Renal cortical epithelial cell (primary cell): Measurements from ENCODE around the gene A2M. TPM values are rescaled to one million over a fixed set of nuclear protein-coding genes. Genes with fewer than 3 reads are reported as not detected.

Source experiments
- DNase-seq: peaks from one replicate; pipeline ENCODE4 v3.0.0-alpha.2; 2011; ENCODE audit warnings: low read depth
- total RNA-seq: library from RNA; depleted of rRNA; stranded (reverse); fragments of >200 nt; gene quantifications from 2 replicates; pipeline ENCODE4 v1.2.3, GENCODE V29; 2014

The A2M gene
- total RNA-seq, 1 donor from 2014 or later: 0.35 TPM

DNA sequence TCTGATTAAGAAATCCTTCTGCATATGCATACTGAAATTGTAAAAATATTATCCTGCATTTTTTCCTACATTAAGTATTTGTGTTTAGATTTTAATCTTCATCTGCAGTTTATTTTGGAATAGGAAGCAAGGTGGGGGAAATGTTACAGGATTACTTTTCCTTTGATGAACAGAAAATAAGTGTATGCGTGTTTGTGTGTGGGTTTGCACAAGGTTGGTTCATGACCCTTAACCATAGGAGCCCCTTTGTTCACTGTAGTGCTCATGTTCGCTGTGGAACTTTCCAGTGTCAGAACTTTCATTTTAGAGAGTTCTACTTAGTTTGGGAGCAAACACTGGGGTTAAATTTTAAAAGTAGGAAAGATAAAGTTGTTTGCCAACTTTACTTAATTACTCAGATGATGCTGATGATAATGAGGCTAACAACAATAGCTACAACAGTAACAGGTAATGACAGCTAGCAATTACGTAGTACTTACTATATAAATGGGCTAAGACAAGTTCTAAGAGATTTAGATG is 6.4 kb upstream of the A2M start:
- no peak for DNase-seq

- no peak for DNase-seq
Observed at GRCh38 chr12:9120487-9121184, 4.9 kb upstream of the A2M start.

GRCh38 chr12:9118158-9118557 is 2.4 kb upstream of the A2M start:
- no peak for DNase-seq

- no peak for DNase-seq
Observed at GRCh38 chr12:9114946-9115345, 773 bp downstream of the A2M start.

DNA sequence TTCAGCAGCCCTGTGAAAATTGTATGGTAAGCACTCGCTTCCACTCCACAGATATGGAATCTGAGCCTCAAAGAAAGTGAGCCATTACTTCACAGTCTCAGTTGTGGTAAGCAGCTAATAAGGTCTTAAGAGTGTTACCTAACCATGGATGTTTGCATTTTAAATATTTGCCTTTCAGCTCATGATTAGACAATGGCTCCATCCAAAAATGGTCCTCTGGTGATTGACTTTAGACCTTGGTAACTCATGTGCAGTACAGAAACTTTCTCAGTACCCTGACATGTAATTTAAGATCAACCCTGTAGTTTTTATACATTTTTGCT is 1.8 kb downstream of the A2M start:
- DNase-seq: no peak

DNA sequence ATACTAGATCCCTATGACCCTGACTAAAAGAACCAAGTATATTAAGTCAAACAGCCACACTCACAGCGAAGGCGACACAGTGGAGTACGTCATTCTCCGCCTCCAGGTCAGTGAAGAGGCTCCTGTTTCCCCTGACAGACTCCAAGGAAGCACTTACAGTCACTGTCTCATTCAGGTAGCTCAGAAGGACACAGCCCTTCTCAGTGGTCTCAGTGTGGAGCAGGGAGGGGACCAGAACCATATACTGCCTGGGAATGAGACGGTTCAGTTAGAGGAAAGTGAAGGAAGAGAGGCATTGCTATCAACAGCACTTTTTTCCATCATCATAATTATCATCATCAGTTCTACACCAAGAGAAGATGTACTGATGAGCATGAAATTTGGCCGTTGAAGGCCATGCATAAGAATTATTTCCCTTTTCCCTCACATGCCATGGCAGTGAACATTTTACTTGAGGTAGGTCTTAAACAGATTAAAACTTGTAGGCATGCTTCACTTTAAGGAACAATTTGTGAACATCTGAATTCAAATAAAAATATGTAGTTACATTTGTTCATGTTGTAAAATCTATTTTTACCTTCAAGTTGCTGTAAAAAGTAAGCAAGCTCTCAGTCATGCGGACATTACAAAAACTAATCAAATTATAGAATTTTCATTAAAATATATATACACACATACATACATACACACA is 2.3 kb downstream of the A2M start:
- no peak for DNase-seq

GRCh38 chr12:9112076-9112853 is 3.5 kb downstream of the A2M start:
- no peak for DNase-seq

DNA sequence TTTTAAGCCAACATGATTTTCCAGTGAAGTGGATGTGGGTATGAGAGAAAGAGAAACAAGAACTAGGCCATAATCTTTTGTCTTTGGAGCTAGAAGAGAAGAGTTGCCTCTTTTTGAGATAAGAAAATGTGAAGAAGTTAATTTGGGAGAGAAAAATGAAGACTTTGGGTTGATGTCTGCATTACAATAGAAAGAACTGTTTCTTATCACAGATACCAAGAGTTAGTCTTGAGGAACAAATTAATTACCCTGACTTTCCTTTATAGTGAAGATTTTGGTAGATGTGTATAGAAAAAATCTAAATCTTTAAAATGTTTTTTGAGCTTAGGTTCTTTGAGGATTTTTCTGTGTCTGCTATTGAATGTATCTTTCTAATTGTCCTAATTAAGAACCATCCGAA is 4.2 kb downstream of the A2M start:
- no peak for DNase-seq

- DNase-seq: no peak
Observed at GRCh38 chr12:9109737-9110491, 5.8 kb downstream of the A2M start.

DNA sequence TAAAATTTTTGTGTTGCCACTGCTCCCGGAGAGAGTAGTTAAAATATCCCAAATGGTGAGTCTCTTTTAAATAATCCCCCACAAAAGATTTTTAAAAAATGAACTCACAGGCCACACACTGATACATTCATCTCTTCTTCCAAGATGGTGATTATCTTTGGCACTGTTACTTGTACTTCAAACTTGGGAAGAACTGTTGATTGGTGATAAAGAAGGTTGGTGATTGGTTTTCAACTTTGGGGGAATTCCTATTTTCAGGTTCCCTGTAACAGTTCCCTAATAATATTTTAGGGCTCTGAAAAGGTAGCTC is 6.6 kb downstream of the A2M start:
- no peak for DNase-seq

DNA sequence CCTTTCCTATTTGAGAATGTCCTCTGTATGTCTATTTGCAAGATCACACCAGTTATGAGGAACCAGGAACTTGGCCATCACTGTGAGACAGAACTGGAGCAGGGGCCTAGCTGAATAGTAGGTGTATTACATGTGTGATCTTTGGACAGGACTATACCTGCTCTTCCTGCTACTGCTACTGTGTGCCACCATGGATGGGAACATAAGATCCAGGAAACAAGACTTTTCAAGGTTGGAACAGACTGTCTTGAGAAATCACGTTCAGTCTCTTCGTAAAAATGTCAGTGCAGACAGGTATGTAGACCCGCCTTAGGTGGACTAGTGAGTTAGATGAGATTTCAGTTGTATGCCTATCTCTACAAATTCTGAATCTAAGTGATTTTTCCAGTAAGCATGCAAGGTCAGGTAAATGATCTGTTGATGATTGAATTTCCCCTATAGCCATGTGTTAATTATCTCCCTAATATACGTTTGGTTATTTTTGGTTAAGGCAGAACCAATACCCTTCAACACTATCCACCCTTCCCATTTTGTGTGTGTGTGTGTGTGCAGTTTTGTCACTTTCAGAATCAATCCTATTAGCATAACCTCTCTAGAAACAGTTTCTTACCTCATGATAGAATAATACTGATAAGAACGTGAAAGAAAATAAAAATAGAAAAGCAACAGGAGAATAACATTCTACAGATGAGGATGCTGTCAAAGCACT is 7.1 kb downstream of the A2M start:
- DNase-seq: no peak

GRCh38 chr12:9107542-9107873 is 8.2 kb downstream of the A2M start:
- DNase-seq: no peak

- no peak for DNase-seq
Observed at GRCh38 chr12:9106610-9107541, 8.8 kb downstream of the A2M start.

DNA sequence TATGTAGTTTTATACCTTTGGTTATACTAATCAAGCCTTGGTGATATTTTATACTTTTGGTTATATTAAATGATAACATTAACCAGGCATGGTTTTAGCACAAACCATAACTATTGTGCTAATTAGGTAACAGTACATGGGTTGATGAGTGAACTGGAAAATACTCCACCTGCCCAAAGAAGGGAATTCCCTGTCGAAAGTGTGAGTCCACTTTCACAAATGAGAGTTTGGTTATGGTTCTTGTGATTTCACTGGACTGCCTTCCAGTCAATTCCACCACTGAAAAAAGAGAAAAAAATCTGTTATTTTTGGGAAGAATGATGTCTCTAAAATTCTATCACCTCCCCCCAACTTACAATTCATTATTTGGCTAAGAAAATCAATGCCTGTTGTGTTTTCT is 9.7 kb downstream of the A2M start:
- DNase-seq: no peak

GRCh38 chr12:9104767-9105423 is 10.8 kb downstream of the A2M start:
- DNase-seq: no peak

- no peak for DNase-seq
Observed at GRCh38 chr12:9104087-9104486, 11.6 kb downstream of the A2M start.

GRCh38 chr12:9103050-9103849 is 12.5 kb downstream of the A2M start:
- no peak for DNase-seq

- DNase-seq: no peak
Observed at GRCh38 chr12:9101018-9101687, 14.6 kb downstream of the A2M start.
